ENCODE data around the gene ZNF143.

DNA sequence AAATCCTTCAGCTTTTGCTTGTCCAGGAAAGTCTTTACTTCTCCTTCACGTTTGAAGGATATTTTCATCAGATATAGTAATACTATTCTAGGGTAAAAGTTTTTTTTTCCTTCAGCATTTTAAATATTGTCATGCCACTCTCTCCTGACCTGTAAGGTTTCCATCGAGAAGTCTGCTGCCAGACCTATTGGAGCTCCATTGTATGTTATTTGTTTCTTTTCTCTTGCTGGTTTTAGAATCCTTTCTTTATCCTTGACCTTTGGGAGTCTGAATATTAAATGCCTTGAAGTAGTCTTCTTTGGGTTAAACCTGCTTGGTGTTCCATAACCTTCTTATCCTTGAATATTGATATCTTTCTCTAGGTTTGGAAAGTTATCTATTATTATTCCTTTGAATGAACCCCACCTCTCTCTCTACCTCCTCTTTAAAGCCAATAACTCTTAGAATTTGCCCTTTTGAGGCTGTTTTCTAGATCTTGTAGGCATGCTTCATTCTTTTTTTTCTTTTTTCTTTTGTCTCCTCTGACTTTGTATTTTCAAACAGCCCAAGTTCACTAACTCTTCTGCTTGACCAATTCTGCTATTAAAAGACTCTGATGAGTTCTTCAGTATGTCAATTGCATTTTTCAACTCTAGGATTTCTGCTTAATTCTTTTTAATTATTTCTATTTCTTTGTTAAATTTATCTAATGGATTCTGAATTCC lies 100.6 kb downstream of the ZNF143 start:
- no peak for TF ChIP-seq CTCF (IDR thresholded peaks at IDR 0.05)
- TF ChIP-seq ZFX (IDR thresholded peaks at IDR 0.05; ENCODE audit: borderline replicate concordance), result no peak
